HG03025 (cell line): ENCODE measurements around the gene CA5A.

Source experiments
- ATAC-seq: cut with Tn5 transposase; IDR thresholded peaks from one replicate; pipeline ENCODE4 v1.9.1; 2021; ENCODE audit warnings: mild to moderate bottlenecking, moderate library complexity; ENCODE audit not compliant: unreplicated experiment, low FRiP score

The CA5A gene

DNA sequence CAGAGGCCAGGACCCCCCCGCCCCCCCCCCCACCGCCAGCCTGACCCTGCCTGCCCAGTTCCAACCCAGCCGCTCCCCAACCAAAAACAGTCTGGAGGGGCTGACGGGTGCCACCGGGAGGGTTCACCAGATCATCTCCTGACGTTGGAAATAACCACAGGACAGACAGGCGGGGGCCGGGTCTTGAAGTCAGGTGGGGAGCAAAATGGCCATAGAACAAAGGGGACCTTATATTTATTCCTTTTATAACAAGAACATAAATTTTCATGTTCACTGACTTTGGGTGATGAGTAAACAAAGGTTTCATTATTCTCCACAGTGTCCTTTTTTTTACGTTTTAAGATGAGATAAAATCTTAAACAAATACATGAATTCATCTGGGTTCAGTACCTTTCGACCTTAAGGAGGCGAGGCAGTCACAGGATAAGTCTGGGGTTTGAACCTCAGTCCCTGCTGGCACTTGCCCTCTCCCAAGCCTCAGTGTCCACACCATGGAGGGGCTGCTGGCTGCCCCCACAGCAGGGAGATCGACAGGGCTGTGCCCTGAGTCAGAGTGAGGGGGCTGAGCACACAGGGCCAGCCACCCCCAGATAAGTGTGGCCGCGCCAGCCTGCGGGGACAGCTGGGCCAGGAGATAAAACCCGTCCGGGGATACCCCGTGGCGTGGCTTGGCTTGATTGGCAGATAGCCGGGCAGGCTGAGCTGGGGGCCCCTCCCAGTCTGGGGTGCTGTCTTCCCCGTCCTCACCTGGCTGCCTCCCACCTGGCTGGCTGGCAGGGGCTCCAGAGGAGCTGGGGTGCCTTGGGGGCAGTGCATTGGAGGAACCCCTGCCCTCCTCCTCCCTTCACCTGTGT, 82.0 kb downstream of the CA5A start:
- no peak for ATAC-seq

DNA sequence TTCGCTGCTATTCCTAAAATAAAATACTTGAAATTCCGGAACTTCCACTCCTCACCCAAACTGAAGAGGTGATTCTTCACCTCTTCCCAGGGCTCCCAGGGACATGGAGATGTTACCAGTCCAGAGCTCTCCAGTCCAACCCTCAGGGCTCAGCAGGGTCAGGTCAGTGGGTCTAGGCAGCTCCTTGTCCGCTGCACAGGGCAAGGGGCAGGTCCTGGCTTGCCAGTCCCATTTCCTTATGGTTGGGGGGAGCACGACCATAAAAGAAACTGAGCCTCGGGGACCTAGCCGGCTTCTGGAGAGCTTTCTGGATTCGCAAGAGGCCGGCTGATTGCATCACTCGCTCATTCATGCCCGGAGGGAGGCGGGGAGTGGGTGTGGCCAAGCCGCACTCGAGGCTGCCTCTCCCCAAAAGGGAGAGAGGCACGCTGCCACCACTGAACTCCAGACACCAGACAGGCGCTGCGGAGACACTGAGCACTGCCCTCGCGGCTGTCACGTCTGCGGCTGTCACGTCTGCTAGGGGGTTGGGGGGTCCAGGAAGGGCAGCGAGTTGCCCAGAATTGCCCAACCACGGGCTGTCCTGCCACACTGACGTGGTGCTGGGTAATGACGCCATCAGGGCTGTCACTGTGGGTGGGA, 82.8 kb downstream of the CA5A start:
- ATAC-seq: no peak

- ATAC-seq: no peak
Measured at GRCh38 chr16:87851601-87852000, 84.7 kb downstream of the CA5A start.

DNA sequence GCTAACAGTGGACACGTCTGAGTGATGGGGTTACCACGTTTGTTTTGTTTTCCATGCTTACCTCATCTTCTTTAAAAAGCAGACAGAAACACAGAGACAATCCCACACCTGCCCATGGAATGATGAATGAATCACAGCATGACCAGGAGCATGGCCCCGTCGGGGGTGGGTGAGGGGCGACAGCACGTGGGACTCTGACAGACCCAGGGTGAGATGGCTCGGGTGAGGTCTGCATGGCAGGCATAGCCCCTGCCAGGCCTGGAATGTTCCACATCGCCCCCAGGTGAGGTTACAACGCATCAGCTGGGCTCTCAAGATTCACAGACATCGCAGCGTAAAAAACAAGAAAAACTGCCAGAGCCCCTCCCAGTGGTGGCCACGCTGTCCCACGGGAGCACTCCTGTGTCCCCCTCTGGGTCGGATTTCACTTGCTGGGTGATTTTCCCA, 85.2 kb downstream of the CA5A start:
- ATAC-seq: no peak

GRCh38 chr16:87850009-87851006, 86.0 kb downstream of the CA5A start:
- ATAC-seq: no peak

- ATAC-seq: no peak
Measured at GRCh38 chr16:87849419-87850008, 86.8 kb downstream of the CA5A start.

- ATAC-seq: no peak
Measured at GRCh38 chr16:87848676-87849345, 87.5 kb downstream of the CA5A start.

DNA sequence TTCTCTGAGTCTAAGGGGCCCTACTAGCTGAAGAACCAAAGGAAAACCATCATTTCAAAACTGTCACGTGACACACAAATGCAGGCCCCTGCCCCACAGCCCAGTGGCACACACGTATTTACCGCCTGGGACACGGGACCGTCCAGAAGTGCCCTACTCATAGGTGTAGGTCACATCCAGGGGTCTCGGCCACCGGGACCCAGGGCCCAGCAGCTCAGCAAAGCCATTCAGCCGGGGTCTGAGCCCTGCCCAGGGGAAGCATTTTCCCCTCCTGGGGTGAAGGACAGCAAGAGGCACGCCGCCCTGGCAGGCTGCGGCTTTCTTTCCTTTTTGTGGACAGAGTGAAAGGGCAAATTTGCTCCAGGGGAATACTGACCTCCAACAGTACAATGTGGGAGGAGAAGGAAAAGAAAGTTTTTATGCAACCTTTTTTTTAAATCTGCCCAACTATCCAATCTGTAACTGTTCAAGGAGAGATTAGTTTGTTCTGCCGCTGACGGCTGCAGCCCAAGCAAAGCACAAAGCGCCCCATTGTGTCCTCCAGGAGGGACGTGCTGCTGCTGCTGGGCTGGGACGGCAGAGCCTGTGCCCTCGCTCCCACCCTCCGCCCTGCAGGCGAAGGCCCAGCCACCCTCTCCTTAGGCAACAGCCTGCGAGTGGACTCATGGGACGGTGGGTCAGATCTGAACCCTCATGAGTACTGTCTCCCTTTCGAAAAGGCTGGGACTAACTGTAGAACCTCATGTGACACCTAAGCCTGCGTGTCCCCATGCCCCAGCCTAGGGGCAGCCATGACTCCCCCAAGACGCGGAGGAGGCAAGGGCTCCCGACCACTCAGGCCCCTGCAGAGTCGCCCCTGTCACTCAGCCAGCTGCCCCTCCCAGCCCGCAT, 88.3 kb downstream of the CA5A start:
- no peak for ATAC-seq

GRCh38 chr16:87847467-87847784, 88.9 kb downstream of the CA5A start:
- no peak for ATAC-seq

- ATAC-seq: no peak
Measured at GRCh38 chr16:87846705-87847466, 89.4 kb downstream of the CA5A start.

DNA sequence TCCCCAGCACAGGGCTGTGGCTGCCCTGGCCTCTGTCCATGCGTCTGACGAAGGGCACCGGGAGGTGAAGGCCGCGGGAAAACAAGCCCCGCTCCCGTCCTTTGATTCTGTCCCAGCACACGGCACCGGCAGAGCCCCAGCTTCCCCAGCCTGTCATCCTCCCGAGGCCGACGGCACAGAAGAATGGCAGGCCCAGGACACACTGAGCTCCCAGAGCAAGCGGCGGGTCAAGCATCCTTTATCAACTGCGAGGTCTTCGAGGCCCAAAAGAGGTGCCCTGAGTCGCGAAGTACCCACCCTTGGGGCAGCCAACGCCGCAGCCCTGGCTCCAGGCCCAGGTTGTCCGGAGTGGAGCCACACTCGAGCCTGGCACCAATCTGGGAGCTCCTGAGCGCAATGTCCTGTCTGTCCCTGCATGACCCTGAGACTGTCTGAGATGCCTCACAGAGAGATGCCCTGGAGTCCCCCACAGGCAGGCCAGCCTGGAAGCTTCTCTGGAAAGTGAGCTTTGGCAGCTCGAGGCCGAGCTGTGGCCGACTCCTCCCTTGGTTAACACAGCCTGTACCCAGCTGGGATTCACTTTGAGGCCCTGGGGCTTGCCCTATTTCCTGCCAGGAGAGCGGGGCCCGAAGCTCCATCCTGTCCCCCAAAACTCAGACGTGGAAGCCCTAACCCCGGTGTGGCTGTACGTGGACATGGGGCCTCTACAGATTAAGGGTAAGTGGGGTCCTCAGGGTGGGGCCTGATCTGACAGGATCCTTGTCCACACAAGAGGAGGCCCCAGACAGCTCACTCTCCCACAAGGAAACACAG, 90.3 kb downstream of the CA5A start:
- ATAC-seq: no peak

DNA sequence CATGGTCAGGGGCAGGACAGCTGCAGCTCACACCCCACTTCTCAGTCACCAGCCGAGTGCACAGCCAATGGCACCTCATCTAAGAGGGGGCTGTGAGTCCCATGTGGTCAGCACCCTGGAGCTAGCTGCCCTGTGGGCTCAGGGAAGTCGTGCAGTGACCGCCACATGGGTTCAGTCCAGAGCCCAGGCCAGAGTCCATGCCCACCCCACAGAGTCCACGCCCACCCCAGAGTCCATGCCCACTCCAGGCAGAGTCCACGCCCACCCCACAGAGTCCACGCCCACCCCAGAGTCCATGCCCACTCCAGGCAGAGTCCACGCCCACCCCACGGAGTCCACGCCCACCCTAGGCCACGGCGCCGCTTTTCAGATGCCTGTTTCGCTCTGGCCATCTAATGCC, 91.1 kb downstream of the CA5A start:
- no peak for ATAC-seq

DNA sequence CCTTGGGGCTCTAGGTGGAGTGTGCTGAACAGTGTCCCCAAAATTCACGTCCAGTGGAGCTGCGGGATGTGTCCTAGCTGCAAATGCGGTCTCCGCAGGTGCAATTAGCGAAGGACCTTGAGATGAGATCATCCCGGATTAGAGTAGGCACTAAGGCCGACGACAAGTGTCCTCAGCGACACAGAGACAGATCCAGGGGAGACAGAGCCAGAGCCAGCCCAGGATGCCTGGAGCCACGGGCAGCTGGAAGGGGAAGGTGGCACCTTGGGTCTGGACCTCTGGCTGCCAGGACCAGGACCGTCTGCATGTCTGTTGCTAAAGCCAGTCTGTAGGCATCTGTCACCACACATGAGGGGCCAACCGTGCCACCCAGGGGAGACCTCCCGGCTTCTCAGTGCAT, 91.5 kb downstream of the CA5A start:
- no peak for ATAC-seq

- ATAC-seq: no peak
Measured at GRCh38 chr16:87844120-87844733, 92.1 kb downstream of the CA5A start.

DNA sequence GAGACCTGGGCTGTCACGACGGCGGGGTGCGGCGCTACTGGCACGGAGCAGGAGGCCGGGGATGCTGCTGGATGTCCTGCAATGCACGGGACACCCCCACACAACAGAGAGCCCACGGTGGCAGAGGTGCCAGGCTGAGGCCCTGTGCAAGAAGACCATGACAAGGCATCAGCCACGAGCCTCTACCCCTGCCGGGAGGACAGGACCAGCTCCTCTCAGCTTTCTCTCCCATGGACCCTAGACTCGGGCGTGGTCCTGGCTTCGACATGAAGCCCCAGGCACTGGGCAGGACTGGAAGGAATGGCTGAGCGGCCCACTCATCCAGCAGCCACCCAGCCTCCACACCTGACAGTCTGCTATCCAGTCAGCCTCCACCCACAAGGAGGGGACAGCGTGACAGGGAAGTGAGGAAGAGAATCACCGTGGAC, 92.6 kb downstream of the CA5A start:
- no peak for ATAC-seq

DNA sequence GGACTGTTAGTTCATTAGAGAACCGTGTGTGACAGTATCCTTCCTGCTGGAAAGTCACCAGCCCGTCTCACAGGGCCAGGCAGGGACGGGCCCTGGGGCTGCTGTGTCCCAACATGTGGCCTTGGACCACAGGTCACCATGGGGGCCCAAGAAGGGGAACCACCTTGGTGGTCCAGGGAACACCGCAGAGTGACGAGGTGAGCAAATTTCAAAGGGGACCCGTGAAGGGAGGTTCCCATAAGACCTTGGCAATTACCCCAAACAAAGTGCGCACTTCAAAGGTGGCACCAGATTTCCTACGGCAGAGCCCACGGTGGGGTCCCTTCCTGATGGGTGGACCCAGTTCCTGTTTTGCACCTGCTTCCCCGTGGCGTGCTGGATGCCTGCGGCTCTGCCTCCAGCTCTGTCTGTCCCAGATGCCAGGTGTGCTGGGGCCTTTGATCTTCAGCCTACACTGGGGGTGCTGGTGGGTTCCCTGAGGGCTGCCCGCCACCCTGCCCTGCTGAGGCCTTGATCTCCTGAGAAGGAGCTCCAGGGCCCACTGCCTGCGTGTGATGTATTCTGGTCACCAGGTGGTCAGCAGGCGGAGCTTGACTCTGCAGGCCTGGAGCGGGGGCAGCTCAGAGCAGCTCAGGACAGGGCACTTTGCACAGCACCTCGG, 94.0 kb downstream of the CA5A start:
- no peak for ATAC-seq
